Measurements from ENCODE around the gene PBX3.

- TF ChIP-seq CTCF (IDR thresholded peaks at IDR 0.05): no peak
- no peak for TF ChIP-seq POLR2AphosphoS5 (IDR thresholded peaks at IDR 0.05)
- no peak for TF ChIP-seq POLR2A (IDR thresholded peaks at IDR 0.05)
These were observed 137.0 kb downstream of the PBX3 start for GRCh38 chr9:125884218-125884595.

Data from suprapubic skin (tissue), 4 donors.